Transverse colon (tissue), 3 donors: Measurements from ENCODE around the gene APOBEC2.

Experiments used
- POLR2A ChIP-seq: fragments of 450-650 bp; IDR thresholded peaks from one replicate; pipeline ENCODE4 v1.6.1; 2016; ENCODE audit warnings: antibody characterized with exemption, mild to moderate bottlenecking, moderate library complexity
- TF ChIP-seq, protein P1 (sequence below), 5 experiments: fragments of 200-600 bp in 3 of 5; fragments of 450-650 bp in 2 of 5; sonication (generic) in 3 of 5; IDR thresholded peaks; 1 replicate in 2 of 5; 2 replicates in 3 of 5; pipeline ENCODE4 v1.5.1; 2016 to 2017; ENCODE audit warnings: antibody characterized with exemption in 5 of 5, inconsistent platforms in 3 of 5, mild to moderate bottlenecking in 2 of 5, moderate library complexity in 1 of 5

DNA sequence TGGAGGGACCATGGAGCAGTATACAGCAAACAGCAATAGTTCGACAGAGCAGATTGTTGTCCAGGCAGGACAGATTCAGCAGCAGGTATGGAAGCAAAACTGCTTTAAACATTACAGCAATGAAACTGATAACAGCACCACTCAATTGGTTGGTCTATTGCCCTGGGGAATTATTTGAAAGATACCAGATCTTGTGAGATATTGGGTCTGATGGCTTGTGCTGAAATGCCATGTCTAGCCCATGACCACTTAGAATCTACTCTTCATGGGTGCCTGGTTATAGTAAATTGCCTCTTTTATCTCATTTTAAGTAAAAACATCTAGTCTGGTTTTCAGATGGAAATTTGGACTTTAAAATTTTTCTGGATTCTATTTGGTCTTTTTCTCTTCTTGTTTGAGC lies 26.1 kb downstream of the APOBEC2 start:
- TF ChIP-seq, protein P1, sequence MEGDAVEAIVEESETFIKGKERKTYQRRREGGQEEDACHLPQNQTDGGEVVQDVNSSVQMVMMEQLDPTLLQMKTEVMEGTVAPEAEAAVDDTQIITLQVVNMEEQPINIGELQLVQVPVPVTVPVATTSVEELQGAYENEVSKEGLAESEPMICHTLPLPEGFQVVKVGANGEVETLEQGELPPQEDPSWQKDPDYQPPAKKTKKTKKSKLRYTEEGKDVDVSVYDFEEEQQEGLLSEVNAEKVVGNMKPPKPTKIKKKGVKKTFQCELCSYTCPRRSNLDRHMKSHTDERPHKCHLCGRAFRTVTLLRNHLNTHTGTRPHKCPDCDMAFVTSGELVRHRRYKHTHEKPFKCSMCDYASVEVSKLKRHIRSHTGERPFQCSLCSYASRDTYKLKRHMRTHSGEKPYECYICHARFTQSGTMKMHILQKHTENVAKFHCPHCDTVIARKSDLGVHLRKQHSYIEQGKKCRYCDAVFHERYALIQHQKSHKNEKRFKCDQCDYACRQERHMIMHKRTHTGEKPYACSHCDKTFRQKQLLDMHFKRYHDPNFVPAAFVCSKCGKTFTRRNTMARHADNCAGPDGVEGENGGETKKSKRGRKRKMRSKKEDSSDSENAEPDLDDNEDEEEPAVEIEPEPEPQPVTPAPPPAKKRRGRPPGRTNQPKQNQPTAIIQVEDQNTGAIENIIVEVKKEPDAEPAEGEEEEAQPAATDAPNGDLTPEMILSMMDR (IDR thresholded peaks at IDR 0.05) = no peak
- TF ChIP-seq POLR2A = no peak
